OCI-LY7 (cell line): Measurements from ENCODE around the gene MAP3K5. TPM values are rescaled to one million over a fixed set of nuclear protein-coding genes. Genes with fewer than 3 reads are reported as not detected.

Experiments
- BruUV-seq: library from RNA; stranded (reverse); fragments of 400-500 nt; replicated peaks from 2 replicates; lab custom pipeline; 2021; lab: Mats Ljungman, UMichigan
- CTCF ChIA-PET: fragments of 300-600 bp; sonication (Branson Sonifier 250); formaldehyde crosslinking; loops from one replicate; lab custom pipeline; 2022; ENCODE audit warnings: antibody characterized with exemption; ENCODE audit not compliant: unreplicated experiment; lab: Charles Lee
- POLR2A ChIA-PET: fragments of 300-600 bp; sonication (Branson Sonifier 250); formaldehyde crosslinking; loops from one replicate; lab custom pipeline; 2022; ENCODE audit warnings: antibody characterized with exemption; lab: Charles Lee
- DNase-seq: peaks from one replicate; pipeline ENCODE4 v3.0.0-alpha.2; 2015; ENCODE audit warnings: low spot score
- H2AFZ ChIP-seq: fragments of 200-600 bp; sonication (generic), shearing (Covaris generic); 2 replicates; pipeline ENCODE4 v1.6.1; 2014; ENCODE audit warnings: mild to moderate bottlenecking, antibody characterized with exemption, low read length, moderate library complexity
- H3K27ac ChIP-seq: fragments of 200-600 bp; sonication (generic); 2 replicates; pipeline ENCODE4 v1.5.1; 2014; ENCODE audit warnings: mixed run types, low read depth, mild to moderate bottlenecking, moderate library complexity, low read length, inconsistent platforms; ENCODE audit not compliant: poor library complexity, severe bottlenecking
- H3K36me3 ChIP-seq: fragments of 200-600 bp; sonication (generic); 2 replicates; pipeline ENCODE4 v1.6.1; 2014; ENCODE audit warnings: mild to moderate bottlenecking, antibody characterized with exemption, low read length, moderate library complexity, mixed read lengths; ENCODE audit not compliant: insufficient read depth
- H3K4me1 ChIP-seq: fragments of 200-600 bp; sonication (generic); 2 replicates; pipeline ENCODE4 v1.5.1; 2014; ENCODE audit warnings: mild to moderate bottlenecking, low read length; ENCODE audit not compliant: insufficient read depth, poor library complexity, severe bottlenecking
- H3K4me2 ChIP-seq: fragments of 200-600 bp; sonication (generic); 2 replicates; pipeline ENCODE4 v1.6.1; 2014; ENCODE audit warnings: mild to moderate bottlenecking, low read length
- H3K4me3 ChIP-seq: fragments of 200-600 bp; sonication (generic); 2 replicates; pipeline ENCODE4 v1.5.1; 2014; ENCODE audit warnings: mild to moderate bottlenecking, low read depth, low read length; ENCODE audit not compliant: poor library complexity, severe bottlenecking
- H3K79me2 ChIP-seq: fragments of 200-600 bp; sonication (generic); 2 replicates; pipeline ENCODE4 v1.6.1; 2016; ENCODE audit warnings: low read depth, mild to moderate bottlenecking, low read length, moderate library complexity, mixed read lengths; ENCODE audit not compliant: insufficient read depth
- H3K9me2 ChIP-seq: fragments of 200-600 bp; sonication (generic); 2 replicates; pipeline ENCODE4 v1.6.1; 2016; ENCODE audit warnings: mild to moderate bottlenecking, low read length, mixed read lengths; ENCODE audit not compliant: insufficient read depth
- H3K9me3 ChIP-seq: fragments of 200-600 bp; sonication (generic); 2 replicates; pipeline ENCODE4 v1.6.1; 2014; ENCODE audit warnings: mild to moderate bottlenecking, mixed run types, low read length, mixed read lengths
- H4K20me1 ChIP-seq: fragments of 200-600 bp; sonication (generic); 2 replicates; pipeline ENCODE4 v1.6.1; 2014; ENCODE audit warnings: mild to moderate bottlenecking, antibody characterized with exemption, low read length, moderate library complexity, mixed read lengths; ENCODE audit not compliant: insufficient read depth
- EZH2phosphoT487 ChIP-seq: fragments of 200-600 bp; sonication (generic); IDR thresholded peaks from 2 replicates; pipeline ENCODE4 v1.6.1; 2018; ENCODE audit warnings: low read depth, borderline replicate concordance, mild to moderate bottlenecking, mixed run types, antibody characterized with exemption, low read length, moderate library complexity, mixed read lengths
- intact Hi-C: fragments of 100-400 bp; cut with micrococcal nuclease; formaldehyde crosslinking; loops from one replicate; pipeline ENCODE4 v1.10.0; 2022; ENCODE audit not compliant: unreplicated experiment
- total RNA-seq, 2 experiments: library from RNA; depleted of rRNA in 1 of 2; stranded (reverse); fragments of >200 nt in 1 of 2; shearing (Covaris generic) in 1 of 2; gene quantifications; 2 replicates each; pipeline ENCODE4 v1.2.3, GENCODE V29; 2014 to 2022
- TF ChIP-seq, protein P1 (sequence below): fragments of 200-600 bp; sonication (generic); conservative IDR thresholded peaks from 2 replicates; pipeline ENCODE4 v1.5.1; 2014; ENCODE audit warnings: mild to moderate bottlenecking, antibody characterized with exemption, low read length, moderate library complexity, mixed read lengths

The MAP3K5 gene
- total RNA-seq, 2 experiments from 2014 or later: 13.8 to 16.6 TPM

GRCh38 chr6:136639702-136640101, 152.6 kb downstream of the MAP3K5 start:
- DNase-seq: no peak
- Histone ChIP-seq H3K27ac (no peak overlapping the region), H3K79me2 (no peaks in the 10 kb centered on the region), H4K20me1 (no peaks in the 10 kb centered on the region), H3K4me2 (no peak overlapping the region), H3K4me1 (peaks cover 17% of the 10 kb centered on the region), H3K36me3 (peaks cover 15% of the 10 kb centered on the region), H3K9me2 (no peaks in the 10 kb centered on the region), H3K9me3 (no peaks in the 10 kb centered on the region), H2AFZ (no peak overlapping the region), H3K4me3 (no peak overlapping the region)
- CTCF ChIA-PET: no interaction called here
- POLR2A ChIA-PET: no interaction called here
- intact Hi-C loops: no loop called here
- TF ChIP-seq, protein P1, sequence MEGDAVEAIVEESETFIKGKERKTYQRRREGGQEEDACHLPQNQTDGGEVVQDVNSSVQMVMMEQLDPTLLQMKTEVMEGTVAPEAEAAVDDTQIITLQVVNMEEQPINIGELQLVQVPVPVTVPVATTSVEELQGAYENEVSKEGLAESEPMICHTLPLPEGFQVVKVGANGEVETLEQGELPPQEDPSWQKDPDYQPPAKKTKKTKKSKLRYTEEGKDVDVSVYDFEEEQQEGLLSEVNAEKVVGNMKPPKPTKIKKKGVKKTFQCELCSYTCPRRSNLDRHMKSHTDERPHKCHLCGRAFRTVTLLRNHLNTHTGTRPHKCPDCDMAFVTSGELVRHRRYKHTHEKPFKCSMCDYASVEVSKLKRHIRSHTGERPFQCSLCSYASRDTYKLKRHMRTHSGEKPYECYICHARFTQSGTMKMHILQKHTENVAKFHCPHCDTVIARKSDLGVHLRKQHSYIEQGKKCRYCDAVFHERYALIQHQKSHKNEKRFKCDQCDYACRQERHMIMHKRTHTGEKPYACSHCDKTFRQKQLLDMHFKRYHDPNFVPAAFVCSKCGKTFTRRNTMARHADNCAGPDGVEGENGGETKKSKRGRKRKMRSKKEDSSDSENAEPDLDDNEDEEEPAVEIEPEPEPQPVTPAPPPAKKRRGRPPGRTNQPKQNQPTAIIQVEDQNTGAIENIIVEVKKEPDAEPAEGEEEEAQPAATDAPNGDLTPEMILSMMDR: no peak
- TF ChIP-seq EZH2phosphoT487: no peak
- BruUV-seq: no TSS peak

GRCh38 chr6:136635615-136636014, 156.7 kb downstream of the MAP3K5 start:
- BruUV-seq: no TSS peak

DNA sequence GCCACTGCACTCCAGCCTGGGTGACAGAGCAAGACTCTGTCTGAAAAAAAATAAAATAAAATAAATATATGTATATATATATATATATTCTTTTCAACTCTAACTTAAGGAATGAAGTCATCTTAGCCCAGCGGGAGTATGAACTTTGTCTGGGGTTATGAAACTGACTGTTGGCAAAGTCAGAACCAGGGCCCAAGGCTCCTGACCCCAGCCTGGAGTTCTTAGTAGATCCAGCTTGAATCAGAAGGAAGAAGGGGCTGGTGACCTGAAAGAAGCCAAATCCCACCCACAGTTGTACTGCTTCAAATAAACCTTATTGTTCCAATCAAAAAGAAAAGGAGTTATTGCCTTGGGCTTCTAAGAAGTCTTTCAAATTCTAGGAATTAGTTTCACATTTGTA, 158.9 kb downstream of the MAP3K5 start:
- H3K4me2 ChIP-seq: no peak overlapping the region
- POLR2A ChIA-PET: interaction anchor here (0.7 kb wide), 1 partner anchor 85 kb away, joined by 4 read pairs; no protein-coding TSS in a partner anchor

More at GRCh38 chr6:136635615-136636014, 156.7 kb downstream of the MAP3K5 start:
- Histone ChIP-seq H4K20me1 (no peaks in the 10 kb centered on the region), H3K36me3 (peaks cover 30% of the 10 kb centered on the region), H2AFZ (no peak overlapping the region), H3K4me1 (peaks cover 8% of the 10 kb centered on the region), H3K9me2 (no peaks in the 10 kb centered on the region), H3K9me3 (no peaks in the 10 kb centered on the region), H3K79me2 (no peaks in the 10 kb centered on the region), H3K4me3 (no peak overlapping the region), H3K4me2 (no peak overlapping the region), H3K27ac (no peak overlapping the region)
- DNase-seq: no peak
- TF ChIP-seq EZH2phosphoT487: no peak
- TF ChIP-seq, protein P1: no peak
- CTCF ChIA-PET: interaction anchor here (0.5 kb wide), 1 partner anchor 1619 kb away, joined by 3 read pairs; no protein-coding TSS in a partner anchor
- intact Hi-C loops: no loop called here
- POLR2A ChIA-PET: interaction anchor here (0.6 to 1.4 kb wide), 6 partner anchors 8 to 167 kb away, joined by 3 to 15 read pairs (median 3); no protein-coding TSS in a partner anchor

More for the DNA sequence above, 158.9 kb downstream of the MAP3K5 start:
- H3K9me3 ChIP-seq: no peaks in the 10 kb centered on the region
- H3K4me1 ChIP-seq: no peaks in the 10 kb centered on the region
- H3K36me3 ChIP-seq: peaks cover 39% of the 10 kb centered on the region
- TF ChIP-seq, protein P1: no peak
- no peak for TF ChIP-seq EZH2phosphoT487
- H3K9me2 ChIP-seq: no peaks in the 10 kb centered on the region
- no peaks in the 10 kb centered on the region for H4K20me1 ChIP-seq
- no peak for DNase-seq
- H3K4me3 ChIP-seq: no peak overlapping the region
- H3K79me2 ChIP-seq: no peaks in the 10 kb centered on the region
- no peak overlapping the region for H2AFZ ChIP-seq
- CTCF ChIA-PET: no interaction called here
- BruUV-seq: no TSS peak
- no peak overlapping the region for H3K27ac ChIP-seq
- intact Hi-C loops: no loop called here
